ENCODE results near the gene PIP5K1A.

Gene PIP5K1A

DNA sequence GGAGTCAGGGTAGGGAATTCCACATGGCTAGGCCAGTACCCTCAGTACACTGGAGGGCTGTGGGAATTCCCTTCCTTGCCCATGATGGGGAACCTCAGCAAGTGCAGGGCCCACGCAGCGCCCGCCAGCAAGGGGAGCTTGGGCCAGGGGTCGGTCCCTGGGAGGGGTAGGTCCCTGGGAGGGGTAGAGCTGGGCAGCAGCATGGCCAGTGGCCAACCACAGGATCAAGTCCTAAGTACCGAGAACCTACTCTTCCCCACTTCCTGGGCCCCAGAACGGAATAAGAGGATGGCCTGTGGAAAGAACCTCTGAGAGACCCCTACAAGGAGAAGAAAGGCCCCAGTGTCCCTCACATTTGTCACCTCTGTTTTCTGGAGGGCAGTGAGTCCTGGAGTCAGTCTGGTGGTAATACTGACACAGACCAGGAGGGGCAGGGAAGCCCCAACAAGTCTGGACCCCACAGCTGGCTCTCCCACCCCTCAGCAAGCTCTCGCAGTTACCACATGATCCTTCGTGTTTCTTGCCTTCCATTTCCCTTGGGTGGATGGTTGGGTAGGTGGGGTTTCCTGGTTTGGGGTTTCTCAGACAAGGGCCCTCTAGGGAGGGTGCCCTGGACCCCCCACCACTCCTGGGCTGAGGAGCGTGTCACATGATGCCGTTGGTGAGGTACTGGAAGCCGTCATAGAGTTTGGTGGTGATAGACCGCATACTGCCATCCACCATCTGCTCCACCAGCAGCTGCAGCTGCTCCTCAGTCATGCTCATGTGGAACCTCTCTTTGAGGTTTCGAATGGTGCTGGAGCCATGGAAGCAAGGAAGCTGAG lies 94.1 kb downstream of the PIP5K1A start:
- ATAC-seq, result peak; percentile 13; the same call in 2 of the 3 replicates
- 0 out of 2 replicates have a peak, but pooled peaks have one; percentile 21 for TF ChIP-seq ZC3H10 (CRISPR knock-in tag; IDR thresholded peaks at IDR 0.05)
- TF ChIP-seq, protein P1, sequence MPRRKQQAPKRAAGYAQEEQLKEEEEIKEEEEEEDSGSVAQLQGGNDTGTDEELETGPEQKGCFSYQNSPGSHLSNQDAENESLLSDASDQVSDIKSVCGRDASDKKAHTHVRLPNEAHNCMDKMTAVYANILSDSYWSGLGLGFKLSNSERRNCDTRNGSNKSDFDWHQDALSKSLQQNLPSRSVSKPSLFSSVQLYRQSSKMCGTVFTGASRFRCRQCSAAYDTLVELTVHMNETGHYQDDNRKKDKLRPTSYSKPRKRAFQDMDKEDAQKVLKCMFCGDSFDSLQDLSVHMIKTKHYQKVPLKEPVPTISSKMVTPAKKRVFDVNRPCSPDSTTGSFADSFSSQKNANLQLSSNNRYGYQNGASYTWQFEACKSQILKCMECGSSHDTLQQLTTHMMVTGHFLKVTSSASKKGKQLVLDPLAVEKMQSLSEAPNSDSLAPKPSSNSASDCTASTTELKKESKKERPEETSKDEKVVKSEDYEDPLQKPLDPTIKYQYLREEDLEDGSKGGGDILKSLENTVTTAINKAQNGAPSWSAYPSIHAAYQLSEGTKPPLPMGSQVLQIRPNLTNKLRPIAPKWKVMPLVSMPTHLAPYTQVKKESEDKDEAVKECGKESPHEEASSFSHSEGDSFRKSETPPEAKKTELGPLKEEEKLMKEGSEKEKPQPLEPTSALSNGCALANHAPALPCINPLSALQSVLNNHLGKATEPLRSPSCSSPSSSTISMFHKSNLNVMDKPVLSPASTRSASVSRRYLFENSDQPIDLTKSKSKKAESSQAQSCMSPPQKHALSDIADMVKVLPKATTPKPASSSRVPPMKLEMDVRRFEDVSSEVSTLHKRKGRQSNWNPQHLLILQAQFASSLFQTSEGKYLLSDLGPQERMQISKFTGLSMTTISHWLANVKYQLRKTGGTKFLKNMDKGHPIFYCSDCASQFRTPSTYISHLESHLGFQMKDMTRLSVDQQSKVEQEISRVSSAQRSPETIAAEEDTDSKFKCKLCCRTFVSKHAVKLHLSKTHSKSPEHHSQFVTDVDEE (CRISPR knock-in tag; IDR thresholded peaks at IDR 0.05), result no peak

DNA sequence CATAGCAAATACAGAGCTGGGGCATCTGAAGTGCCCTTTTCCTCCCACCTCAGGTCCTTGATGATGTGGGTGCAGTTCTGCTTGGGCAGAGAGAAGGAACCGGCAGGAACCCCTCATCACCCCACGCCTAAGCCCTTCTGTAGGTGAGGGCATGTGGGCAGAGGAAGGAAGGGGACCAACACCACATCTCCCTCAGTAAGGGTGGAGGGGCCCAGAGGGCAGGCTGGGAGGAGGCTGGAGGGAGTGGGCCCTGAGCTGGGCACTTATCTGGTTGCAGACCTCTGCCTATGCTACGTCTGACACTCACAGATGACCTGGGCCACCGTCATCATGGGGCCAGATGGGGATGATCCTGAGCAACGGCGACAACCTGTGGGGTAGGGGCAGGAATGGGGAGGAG lies 94.7 kb downstream of the PIP5K1A start:
- ATAC-seq, result peak; percentile 2; the same call in 2 of the 3 replicates
- TF ChIP-seq TOX (CRISPR knock-in tag; IDR thresholded peaks at IDR 0.05; ENCODE audit: borderline replicate concordance) (no peak), OSR1 (CRISPR knock-in tag; IDR thresholded peaks at IDR 0.05) (no peak), GLIS3 (CRISPR knock-in tag; IDR thresholded peaks at IDR 0.05) (no peak), ARNTL (CRISPR knock-in tag; IDR thresholded peaks at IDR 0.05; ENCODE audit: borderline replicate concordance, low read depth) (no peak), ZFP30 (CRISPR knock-in tag; IDR thresholded peaks at IDR 0.05) (no peak), CSDC2 (CRISPR knock-in tag; IDR thresholded peaks at IDR 0.05) (no peak)

DNA sequence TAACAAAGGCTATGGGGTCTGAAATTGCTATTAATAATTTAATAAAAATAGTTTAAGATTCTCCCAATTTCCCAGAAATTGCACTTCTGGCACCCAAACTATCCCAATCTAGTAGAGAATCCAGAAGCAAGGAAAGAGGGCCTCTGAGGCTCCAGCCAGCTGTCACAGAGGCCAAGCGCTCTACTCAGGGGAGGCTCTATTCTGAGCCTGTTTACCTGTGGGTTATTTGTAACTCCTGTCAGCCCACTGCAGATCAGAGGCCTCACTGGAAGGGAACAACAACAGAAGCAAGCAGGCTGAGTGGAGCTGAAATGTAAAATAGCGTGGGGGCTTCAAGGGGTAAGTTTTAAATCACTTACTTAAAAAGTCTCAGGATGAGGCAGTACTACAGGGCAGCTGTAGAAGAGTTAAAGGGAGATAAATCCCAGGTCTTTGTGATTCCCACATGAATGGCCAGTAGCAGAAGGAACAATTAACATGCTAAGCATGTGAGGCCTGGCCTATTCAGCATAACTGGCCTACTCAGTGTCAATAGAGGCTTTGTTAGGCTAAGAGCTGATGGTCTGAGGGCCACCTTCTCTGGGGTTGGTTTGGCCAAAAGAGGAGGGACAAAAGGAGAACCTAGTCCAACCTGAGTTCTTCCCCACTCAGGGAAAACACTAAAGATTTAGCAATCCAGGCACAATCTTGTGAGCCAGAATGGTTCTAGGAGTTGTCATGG lies 96.5 kb downstream of the PIP5K1A start:
- TF ChIP-seq OSR1 (CRISPR knock-in tag; IDR thresholded peaks at IDR 0.05), result no peak
- TF ChIP-seq TOX (CRISPR knock-in tag; IDR thresholded peaks at IDR 0.05; ENCODE audit: borderline replicate concordance), result no peak
- no peak for TF ChIP-seq ESRRG (CRISPR knock-in tag; IDR thresholded peaks at IDR 0.05)
- TF ChIP-seq, protein P2, sequence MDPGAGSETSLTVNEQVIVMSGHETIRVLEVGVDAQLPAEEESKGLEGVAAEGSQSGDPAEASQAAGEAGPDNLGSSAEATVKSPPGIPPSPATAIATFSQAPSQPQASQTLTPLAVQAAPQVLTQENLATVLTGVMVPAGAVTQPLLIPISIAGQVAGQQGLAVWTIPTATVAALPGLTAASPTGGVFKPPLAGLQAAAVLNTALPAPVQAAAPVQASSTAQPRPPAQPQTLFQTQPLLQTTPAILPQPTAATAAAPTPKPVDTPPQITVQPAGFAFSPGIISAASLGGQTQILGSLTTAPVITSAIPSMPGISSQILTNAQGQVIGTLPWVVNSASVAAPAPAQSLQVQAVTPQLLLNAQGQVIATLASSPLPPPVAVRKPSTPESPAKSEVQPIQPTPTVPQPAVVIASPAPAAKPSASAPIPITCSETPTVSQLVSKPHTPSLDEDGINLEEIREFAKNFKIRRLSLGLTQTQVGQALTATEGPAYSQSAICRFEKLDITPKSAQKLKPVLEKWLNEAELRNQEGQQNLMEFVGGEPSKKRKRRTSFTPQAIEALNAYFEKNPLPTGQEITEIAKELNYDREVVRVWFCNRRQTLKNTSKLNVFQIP (CRISPR knock-in tag; IDR thresholded peaks at IDR 0.05; ENCODE audit: borderline replicate concordance, low read depth), result no peak
- TF ChIP-seq ISL1 (CRISPR knock-in tag; IDR thresholded peaks at IDR 0.05), result no peak
- no peak for TF ChIP-seq ZNF70 (CRISPR knock-in tag; IDR thresholded peaks at IDR 0.05)
- no peak for TF ChIP-seq BACH2 (CRISPR knock-in tag; IDR thresholded peaks at IDR 0.05; ENCODE audit: borderline replicate concordance)
- TF ChIP-seq ZFP3 (CRISPR knock-in tag; IDR thresholded peaks at IDR 0.05), result no peak
- TF ChIP-seq ZC3H10 (CRISPR knock-in tag; IDR thresholded peaks at IDR 0.05), result no peak
- no peak for TF ChIP-seq ZNF565 (CRISPR knock-in tag; conservative IDR thresholded peaks at IDR 0.05; ENCODE audit: low read depth)
- no peak for TF ChIP-seq ZFP30 (CRISPR knock-in tag; IDR thresholded peaks at IDR 0.05)
- no peak for TF ChIP-seq PPARA (CRISPR knock-in tag; IDR thresholded peaks at IDR 0.05; ENCODE audit: borderline replicate concordance)
- no peak for TF ChIP-seq GLIS3 (CRISPR knock-in tag; IDR thresholded peaks at IDR 0.05)
- TF ChIP-seq, protein P3, sequence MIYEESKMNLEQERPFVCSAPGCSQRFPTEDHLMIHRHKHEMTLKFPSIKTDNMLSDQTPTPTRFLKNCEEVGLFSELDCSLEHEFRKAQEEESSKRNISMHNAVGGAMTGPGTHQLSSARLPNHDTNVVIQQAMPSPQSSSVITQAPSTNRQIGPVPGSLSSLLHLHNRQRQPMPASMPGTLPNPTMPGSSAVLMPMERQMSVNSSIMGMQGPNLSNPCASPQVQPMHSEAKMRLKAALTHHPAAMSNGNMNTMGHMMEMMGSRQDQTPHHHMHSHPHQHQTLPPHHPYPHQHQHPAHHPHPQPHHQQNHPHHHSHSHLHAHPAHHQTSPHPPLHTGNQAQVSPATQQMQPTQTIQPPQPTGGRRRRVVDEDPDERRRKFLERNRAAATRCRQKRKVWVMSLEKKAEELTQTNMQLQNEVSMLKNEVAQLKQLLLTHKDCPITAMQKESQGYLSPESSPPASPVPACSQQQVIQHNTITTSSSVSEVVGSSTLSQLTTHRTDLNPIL (CRISPR knock-in tag; IDR thresholded peaks at IDR 0.05; ENCODE audit: low read depth), result no peak
- TF ChIP-seq, protein P4, sequence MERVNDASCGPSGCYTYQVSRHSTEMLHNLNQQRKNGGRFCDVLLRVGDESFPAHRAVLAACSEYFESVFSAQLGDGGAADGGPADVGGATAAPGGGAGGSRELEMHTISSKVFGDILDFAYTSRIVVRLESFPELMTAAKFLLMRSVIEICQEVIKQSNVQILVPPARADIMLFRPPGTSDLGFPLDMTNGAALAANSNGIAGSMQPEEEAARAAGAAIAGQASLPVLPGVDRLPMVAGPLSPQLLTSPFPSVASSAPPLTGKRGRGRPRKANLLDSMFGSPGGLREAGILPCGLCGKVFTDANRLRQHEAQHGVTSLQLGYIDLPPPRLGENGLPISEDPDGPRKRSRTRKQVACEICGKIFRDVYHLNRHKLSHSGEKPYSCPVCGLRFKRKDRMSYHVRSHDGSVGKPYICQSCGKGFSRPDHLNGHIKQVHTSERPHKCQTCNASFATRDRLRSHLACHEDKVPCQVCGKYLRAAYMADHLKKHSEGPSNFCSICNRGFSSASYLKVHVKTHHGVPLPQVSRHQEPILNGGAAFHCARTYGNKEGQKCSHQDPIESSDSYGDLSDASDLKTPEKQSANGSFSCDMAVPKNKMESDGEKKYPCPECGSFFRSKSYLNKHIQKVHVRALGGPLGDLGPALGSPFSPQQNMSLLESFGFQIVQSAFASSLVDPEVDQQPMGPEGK (CRISPR knock-in tag; IDR thresholded peaks at IDR 0.05; ENCODE audit: borderline replicate concordance), result no peak
- TF ChIP-seq ZNF8 (CRISPR knock-in tag; IDR thresholded peaks at IDR 0.05), result no peak
- no peak for TF ChIP-seq ARNTL (CRISPR knock-in tag; IDR thresholded peaks at IDR 0.05; ENCODE audit: borderline replicate concordance, low read depth)
- no peak for TF ChIP-seq CSDC2 (CRISPR knock-in tag; IDR thresholded peaks at IDR 0.05)
- no peak for ATAC-seq
